Measurements from ENCODE around the gene GSG1L2.

The GSG1L2 gene

DNA sequence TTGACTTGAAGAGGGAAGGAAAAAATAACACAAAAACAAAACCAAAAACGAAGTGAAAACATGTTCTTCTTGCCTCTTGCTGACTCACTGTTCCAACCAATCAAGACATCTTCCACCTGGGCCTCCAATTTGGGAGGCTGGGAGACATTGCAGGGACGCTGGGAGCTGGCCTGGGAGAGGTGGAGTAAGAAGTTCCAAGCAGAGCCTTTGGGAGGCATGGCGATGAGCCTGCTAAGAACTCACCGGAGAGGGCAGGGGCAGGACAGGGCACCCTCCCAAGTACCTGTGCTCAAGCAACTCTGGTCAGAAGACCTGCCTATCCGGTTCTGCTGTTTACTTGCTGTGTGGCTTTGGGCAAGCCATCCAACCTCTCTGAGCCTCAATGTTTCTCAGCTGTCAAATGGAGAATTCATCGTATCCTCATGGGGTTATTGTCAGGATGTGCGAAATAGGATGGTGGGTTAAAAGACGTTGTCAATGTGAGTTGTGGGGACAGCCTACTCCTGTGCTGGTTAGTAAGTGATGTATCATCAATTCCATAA lies 3.0 kb upstream of the GSG1L2 start:
- no peak for DNase-seq

DNA sequence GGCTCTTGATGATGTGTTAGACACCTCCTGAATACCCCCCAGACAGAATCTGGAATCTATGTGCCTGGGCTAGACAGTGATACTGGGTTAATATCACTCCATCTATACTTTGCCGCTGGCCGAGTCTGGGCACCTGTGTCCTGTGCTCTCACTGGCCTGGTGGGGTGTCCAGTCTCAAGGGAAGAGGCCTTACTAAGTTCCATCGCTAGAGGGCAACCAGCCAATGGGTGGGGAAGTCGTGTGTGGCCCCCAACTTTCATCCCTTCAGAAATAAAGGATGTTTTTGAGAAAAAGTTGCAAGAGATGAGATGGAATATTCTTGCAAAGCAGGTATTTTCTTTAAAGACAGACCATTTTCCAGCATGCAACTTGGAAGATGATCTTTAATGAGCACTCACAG lies 2.2 kb upstream of the GSG1L2 start:
- no peak for DNase-seq

DNA sequence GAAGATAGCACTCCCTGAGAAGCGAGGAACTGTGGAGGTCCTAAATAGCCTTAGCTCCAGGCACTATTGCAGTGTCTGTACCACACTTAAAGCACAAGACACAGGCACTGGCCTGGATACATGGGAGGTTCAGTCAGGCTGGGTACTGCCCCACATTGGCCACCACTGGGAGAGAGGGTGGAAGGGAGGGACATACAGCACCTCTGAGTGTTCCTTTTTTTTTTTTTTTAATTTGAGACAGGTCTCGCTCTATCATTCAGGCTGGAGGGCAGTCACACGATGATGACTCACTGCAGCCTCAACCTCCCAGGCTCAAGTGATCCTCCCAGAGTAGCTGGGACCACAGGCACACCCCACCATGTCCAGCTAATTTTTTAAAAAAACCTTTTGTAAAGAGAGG lies 1.4 kb downstream of the GSG1L2 start:
- no peak for DNase-seq

DNA sequence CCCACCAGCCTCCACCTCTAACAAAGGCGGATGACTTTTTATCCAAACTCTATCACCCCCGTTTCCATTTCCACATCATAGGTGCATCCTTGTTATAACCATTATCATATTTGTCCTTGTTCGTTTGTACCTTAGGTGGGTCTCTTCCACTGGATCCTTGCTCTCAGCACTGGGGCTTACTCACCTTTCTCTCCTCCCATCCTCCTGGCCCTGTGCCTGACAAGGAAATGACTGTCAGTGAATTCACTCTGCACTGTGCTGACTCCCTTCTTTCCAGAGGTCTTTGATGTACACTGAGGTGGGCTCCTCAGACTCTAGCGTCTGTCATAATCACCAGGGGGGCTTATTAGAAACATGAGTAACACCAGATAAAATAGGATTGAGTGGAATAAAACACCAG lies 3.1 kb downstream of the GSG1L2 start:
- DNase-seq, result no peak

DNA sequence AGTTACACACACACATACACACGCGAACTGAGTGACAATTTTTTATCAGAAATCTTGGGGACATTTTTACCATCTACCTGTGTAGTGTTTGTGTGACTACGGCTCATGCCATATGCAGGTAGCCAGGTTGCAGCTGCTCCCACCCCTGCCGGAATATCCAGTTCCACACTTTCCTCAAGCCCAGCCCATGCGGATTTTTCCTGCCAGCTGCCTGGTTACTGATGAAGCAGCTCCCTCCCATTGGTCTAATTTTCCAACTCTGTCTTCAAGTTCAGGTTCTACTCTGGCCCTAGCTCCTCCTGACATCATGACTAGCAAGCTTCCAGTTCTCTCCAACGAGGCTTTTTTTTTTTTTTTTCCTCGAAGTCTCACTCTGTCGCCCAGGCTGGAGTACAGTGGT lies 4.8 kb downstream of the GSG1L2 start:
- no peak for DNase-seq

DNA sequence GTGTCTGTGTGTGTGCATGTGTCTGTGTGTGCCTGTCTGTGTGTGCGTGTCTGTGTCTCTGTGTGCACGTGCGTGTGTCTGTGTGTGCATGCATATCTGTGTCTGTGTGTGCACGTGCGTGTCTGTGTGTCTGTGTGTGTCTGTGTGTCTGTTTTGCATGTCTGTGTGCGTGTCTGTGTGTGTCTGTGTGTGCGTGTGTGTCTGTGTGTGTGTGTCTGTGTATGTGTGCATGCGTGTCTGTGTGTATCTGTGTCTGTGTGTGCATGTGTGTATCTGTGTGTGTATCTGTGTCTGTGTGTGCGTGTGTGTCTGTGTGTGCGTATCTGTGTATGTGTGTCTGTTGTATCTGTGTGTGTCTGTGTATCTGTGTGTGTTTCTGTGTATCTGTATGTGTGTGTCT lies 5.4 kb downstream of the GSG1L2 start:
- DNase-seq, result no peak

DNA sequence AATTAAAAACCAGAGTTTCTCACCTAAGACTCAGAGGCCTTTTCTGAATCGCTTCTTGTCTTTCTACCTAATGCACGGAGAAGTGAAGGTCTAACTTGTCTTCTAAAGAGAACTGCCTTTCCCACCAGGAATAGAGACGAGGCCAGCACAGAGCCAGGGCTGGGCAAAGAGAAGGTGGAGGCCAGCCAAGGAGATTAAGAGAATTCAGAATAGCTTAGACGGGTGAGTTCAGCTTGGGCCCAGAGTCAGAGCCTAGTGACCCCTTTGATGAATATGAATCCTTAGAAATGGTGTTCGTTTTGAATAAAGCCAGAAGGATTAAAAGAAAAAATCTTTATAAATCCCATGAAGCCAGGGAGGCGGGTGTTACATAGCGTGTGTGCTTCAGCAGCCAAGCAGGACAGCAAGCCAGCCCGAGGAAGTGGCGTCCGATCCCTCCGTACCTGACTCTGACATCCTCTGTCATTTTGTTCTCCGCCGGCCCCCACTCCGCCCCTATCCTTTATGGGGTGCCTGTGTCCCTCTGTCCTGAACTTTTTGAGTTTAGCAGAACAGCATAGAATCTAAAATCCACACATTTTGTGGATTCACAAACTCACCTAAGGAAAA lies 7.4 kb downstream of the GSG1L2 start:
- DNase-seq, result no peak

DNA sequence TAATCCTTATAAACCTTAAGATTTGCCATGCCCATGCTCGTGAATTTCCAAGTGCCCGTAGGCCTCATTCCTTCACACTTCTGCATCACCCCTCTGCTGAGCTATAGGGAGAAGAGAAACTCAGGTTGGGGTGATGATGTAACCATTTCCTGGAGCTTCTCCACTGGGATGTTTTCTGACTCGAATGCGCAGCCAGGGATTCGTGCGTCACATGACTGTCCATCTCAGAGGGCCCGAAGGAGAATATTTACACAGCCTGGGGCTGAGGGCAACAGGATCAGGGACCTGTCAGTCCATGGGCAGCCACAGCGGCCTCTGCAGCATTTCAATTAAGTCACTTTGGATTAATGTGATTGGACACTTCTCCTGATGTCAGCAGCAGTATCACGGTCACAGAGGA lies 8.7 kb downstream of the GSG1L2 start:
- DNase-seq, result no peak

DNA sequence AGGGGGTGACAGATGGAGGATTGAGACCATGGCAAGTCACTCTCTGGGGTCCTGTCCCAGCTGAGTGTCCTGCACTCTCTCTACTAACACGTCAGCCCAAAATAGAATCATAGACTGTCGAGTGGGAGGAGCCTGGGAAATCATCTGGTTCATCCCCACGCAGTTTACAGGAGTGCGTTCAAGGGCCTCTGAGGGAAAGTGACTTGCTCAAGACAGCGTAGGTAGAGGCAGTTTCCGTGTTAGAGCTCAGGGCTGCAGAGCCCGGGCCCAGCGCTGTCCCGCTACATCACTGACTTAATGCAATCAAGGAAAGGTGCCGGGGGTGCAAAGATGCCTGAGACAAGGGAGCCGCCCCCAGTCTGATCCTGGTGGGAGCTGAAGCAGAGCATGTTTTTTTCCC lies 10.3 kb downstream of the GSG1L2 start:
- no peak for DNase-seq

DNA sequence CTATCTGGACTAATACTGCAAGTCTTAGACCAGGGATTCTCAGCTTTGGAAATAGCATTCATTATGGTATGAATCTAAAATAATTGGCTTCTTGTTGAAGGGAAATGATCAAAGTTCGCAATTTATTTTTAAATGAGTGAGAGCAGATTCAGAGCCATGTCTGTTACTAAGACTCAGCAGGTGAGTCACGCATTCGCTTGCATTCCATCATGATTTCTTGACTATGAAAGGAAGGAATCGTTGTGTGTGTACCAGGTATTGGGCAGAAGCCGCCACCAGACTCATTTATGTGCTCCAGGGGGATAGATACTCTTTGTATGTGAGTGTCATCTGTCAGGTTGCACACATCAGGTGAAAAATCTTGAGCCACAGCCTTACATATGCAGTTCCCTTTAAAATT lies 10.8 kb downstream of the GSG1L2 start:
- DNase-seq, result no peak

DNA sequence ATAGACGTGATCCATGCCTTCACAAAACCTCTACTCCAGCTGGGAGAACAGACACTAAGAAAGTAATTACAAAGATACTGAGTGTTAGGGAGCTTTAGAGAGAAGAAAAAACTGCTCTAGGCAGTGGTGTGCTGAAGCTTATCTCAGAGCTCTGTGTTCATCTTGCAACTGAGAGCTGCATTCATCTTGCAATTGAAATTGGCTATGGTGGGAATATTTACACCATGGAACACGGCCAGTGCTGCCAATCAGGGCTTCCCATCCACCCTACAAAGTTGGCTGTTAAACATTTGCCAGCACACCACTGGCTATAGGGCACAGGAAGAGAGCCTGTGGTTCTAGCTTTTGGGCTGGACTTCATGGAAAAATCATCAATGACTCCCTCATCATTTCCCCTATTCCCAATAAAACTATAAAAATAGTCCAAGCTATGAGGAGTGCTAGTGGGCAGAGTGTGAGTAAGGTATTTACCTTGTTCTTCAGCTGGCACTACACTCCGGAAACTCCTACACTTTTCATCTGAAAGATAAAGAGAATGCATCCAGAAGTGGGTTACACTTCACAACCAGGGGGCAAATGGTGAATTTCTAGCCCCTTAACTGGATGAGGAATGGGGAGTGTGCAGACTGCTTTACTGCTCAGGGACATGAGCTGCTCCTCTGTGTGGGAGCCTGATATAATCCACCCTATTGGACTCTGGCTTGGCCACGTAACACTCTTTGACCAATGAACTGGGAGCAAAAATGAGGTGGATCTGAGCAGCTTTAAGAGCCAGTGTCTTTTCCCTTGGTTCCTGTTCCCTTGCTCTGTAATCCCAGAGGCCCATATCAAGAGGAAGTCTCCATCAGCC lies 11.6 kb downstream of the GSG1L2 start:
- DNase-seq, result no peak

DNA sequence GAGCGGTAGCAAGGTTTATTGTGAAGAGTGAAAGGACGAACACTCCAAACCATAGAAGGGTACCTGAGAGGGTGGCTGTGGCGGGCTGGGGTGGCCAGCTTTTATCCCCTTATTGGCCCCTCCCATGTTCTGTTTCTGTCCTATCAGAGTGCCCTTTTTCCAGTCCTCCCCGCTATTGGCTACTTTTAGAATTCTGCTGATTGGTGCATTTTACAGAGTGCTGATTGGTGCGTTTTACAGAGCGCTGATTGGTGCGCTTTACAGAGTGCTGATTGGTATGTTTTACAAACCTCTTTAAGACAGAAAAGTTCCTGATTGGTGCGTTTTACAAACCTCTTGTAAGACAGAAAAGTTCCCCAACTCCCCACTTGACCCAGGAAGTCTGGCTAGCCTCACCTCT lies 12.5 kb downstream of the GSG1L2 start:
- no peak for DNase-seq

DNA sequence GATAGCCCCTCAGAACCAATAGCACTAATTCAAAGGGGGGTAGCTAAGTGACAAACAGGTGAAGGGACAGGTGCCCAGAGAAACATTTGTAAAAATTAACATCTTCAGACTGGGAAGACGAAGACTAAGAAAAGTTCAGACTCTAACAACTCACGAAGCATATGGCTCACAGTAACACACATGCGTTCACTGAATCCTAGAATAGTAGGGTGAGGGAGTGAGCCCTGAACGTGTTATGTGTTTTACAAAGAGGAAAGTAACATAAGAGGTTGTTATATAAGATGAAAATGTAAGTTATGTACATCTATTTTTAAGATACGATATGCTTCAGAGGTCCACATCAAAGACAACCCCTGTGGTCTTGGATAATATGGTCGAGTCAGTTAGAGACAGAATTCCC lies 15.2 kb downstream of the GSG1L2 start:
- no peak for DNase-seq

DNA sequence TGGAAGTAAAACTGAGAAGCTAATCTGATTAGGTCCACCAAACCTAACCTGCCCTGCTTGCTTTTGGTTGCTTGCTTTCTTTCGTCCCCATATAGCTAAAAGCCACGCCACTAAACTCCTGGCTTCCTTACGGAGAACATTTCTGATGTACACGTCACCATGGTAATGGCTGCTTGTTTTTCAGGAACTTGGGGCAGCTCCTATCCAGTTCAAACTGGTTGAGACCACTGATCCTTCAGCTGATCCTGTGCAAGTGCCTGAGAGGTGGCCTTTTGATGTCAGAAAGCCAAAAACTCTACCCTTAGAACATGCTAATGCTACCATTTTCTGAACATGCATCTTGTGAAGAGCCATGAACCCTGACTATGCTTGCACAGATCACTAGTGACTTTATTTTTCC lies 16.1 kb downstream of the GSG1L2 start:
- DNase-seq, result no peak

DNA sequence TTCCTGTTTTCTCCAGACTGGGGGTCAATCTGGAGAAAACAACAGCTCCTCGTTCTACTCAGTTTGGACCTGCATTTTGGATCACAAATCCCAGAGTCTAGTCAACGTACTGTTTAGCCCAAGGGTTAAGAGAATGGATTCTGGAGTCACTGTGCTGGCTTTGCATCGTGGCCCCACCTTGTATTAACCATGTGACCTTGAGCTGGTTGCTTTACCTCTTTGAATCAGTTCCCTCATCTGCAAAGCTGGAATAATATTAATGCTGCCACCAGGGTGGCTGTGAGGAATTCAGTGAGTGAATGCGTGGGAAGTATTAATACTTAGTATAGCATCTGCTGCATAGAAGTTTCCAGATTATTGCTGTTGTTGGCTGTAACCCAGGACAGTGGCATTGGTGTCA lies 19.2 kb downstream of the GSG1L2 start:
- DNase-seq, result no peak

DNA sequence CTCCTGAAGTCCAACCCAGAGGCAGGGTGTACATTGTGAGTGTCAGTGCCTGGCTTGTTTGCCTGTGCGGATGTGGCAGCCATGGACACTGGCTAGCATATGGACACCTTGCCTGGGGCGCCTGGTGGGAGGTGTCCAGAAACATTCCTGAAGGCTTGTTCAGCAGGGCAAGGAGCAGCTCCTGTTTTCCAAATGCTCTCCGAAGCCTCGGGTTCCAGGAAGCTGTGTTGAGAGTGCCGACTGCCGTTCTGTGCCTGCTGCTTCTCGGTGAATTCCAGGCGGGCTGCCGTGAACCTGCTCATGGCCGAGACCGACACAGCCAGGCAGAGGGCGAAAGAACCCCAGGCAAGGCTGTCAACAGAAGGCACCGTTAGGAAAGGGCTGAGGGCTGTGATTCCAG lies 19.6 kb downstream of the GSG1L2 start:
- no peak for DNase-seq

DNA sequence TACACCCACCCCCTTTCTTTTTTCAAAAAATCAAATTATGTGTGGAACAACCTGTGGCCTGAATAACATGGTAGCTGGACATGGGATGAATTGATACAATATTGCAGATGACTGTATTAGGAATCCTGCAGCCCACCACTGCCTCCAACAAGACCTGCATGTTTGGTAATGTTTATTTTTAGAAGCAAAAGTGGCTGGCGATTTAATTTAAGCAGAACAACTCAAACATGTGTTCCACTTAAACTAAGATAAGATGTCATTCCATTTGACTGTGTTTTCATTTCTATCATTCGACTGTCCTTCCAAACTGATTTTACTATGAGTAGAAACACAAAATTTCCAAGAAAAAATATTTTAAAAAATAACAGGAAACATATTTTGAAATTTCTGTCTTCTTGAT lies 20.4 kb downstream of the GSG1L2 start:
- no peak for DNase-seq

DNA sequence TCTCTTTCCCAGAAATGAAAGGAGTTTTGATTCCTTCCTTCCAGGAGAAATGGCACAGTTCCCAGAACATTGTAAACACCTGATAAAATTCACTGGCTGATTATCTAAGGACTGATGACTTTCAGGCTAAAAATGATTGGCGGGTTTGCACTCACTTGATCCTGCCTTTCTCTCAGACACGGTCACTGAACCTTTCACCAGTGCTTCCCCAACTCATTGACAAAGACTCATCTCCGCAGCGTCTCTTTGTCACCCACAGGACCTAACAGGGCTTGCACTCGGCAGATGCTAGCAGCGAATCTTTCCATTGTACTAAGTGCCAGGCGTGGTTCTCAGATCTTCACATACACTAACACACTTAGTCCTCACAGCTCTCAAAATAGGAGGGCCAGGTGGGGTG lies 23.2 kb downstream of the GSG1L2 start:
- no peak for DNase-seq

DNA sequence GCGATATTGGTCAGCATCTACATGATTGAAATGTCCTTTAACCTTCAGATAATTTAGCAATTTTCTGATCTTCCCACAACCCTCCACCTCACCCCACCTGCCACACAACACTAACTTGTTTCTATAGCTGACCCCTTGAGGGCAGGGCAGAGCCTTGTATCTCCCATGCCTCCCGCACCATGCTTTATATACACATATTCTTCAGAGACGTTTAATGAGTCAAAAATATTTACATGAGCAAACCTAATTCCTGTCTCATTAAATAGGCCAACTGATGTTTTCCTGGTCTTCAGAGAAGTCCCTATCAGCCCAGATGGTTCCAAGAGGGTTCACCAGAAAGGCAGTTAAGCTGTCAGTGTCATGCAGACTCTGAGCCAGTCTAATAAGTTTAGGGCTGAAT lies 23.9 kb downstream of the GSG1L2 start:
- no peak for DNase-seq

DNA sequence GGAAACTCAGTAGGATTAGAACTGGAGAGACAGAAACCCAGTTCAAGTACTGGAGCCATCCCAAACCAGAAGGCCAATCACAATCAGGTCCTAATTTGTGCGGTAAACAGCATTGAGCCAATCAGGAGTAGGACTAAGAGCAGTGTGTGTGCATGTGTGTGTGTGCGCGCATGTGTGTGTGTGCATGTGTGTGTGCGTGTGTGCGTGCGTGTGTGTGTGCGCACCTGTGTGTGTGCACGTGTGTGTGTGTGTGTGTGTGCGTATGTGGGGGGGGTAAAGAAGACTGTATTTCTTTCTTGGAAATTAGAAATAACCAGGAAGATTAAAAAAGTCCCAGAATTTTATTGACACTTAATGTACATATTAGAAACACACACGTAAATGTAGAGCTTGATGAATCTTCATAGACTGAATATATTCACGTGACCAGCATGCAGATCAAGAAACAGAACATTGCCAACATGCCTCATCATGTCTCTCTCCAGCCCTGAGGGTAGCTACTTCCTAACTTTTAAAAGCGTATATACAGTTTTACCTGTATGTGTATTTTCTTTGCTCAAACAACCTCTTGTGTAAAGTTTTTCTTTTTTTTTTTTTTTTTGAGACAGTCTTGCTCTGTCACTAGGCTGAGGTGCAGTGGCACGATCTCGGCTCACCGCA lies 29.6 kb downstream of the GSG1L2 start:
- no peak for DNase-seq

DNA sequence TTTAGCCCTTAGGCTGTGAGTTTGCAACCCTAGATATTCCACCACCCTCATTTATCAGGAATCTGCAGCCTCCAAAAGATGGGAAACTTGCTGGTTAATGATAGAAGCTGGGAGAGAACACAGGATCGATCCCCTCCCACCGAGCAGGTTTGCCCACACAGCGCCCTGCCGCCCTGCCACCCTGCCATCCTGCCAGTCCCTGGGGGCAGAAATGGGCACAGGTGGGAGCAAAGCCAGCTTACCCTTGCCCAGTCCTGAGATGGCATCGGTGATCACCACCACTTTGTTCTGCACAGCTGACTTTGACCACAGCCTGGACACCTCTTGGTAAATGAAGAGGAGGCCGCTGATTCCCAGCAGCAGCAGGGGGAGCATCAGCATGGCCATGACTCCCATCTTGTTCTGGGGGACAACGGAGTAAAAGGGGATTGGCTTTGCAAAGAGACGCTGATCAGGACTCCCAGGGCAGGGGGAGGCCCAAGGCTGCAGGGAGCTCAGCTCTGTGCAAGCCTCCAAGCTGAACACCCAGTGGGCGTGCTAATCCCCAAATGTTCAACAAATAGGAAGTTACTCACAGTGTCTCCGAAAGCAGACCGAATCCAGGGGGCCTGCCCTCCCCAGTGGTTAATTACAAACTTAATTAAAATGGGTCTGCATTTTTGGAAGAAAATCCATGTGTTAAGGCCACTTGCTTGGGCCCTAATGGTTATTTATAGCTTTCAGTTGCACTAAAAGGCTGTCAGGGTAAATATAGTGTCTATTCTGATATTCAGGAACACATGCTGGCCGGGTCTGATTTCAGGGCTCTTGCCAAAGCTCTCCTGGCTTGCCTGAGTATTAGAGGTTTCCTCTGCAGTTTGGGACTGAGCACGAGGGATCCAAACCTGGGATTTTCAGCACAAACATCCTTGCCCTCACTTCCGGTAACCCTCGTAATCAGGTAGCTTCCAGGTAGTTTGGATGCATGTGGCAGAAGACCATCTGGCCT lies 30.7 kb downstream of the GSG1L2 start, which contains the start of gene DHRS7C:
TSS of gene DHRS7C (minus strand) at position 704 of the 988 bp plus-strand sequence. CDS start at position 396, 308 bp downstream.
- no peak for DNase-seq

DNA sequence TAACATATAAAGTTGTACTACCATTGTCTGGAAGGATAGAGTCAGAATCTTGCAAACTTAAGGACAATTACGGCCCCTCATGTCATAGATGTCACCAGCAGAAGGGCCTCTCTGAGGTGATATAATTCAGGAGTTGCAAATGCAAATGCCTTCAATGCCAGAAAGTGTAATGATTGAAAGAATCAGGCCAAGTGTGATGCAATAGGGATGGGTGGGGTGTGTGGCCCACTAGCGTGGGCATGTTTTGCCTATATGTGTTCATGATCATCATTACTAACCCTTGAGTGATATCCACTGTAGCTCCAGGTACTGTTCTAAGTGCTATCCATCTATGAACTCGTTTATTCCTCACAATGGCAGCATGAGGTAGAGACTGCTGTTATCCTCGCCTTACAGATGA lies 31.6 kb downstream of the GSG1L2 start:
- no peak for DNase-seq

DNA sequence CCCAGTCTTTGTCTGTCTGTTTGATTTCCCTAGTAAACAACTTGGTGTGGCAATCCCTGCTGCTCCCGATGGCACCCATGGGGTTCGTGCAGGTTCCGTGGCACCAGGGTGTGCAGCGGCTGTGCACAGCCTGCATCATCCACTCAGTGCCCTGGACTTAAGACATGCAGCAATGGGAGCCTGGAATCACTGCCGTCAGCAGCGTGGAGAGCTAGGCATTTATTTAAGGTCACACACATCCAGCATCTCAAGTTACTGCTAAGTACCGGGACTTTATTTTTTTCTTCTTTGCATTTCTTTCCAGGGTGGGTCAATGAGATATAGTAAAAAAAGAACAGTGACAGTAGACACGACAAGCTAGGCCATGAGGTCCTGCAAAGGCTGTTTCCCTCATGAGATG lies 33.3 kb downstream of the GSG1L2 start:
- no peak for DNase-seq

Data from stimulated activated CD4-positive, alpha-beta T cell treated with anti-CD3 and anti-CD28 coated beads, Interleukin-2, amount 100 ng/mL, for 24 hours (primary cell).